H1 (cell line): Measurements from ENCODE around the gene ANKRD12. TPM values are rescaled to one million over a fixed set of nuclear protein-coding genes. Genes with fewer than 3 reads are reported as not detected.

Experiments
- CTCF ChIA-PET: fragments of 300-600 bp; sonication (Branson Sonifier 250); formaldehyde crosslinking; loops from one replicate; lab custom pipeline; 2021; ENCODE audit not compliant: partially characterized antibody; lab: Charles Lee
- POLR2A ChIA-PET: fragments of 300-600 bp; sonication (Branson Sonifier 250); formaldehyde crosslinking; loops from one replicate; lab custom pipeline; 2021; ENCODE audit warnings: inconsistent platforms; ENCODE audit not compliant: partially characterized antibody; lab: Charles Lee
- DNase-seq, 2 experiments: peaks; one replicate each; pipeline versions ENCODE4 v3.0.0 to v3.0.0-alpha.2; 2010 to 2022; ENCODE audit warnings: low spot score in 2 of 2, low read depth in 1 of 2, mixed read lengths in 1 of 2
- FAIRE-seq: peaks from 2 replicates; lab custom pipeline; 2011; peaks lifted over from hg19 to GRCh38; lab: Jason Lieb, UNC
- H2AFZ ChIP-seq: 2 replicates; pipeline ENCODE4 v1.8.1; 2012; ENCODE audit warnings: low read length, inconsistent platforms
- H2AK5ac ChIP-seq: 2 replicates; pipeline ENCODE4 v1.6.1; 2013; ENCODE audit warnings: low read depth, low read length
- H2BK120ac ChIP-seq: replicated peaks from 2 replicates; pipeline ENCODE3; 2013; ENCODE audit warnings: low read depth, low read length, inconsistent platforms
- H2BK12ac ChIP-seq: 2 replicates; pipeline ENCODE4 v1.6.1; 2013; ENCODE audit warnings: low read depth, low read length
- H2BK15ac ChIP-seq: 2 replicates; pipeline ENCODE4 v1.6.1; 2013; ENCODE audit warnings: low read length
- H2BK20ac ChIP-seq: 2 replicates; pipeline ENCODE4 v1.6.1; 2013; ENCODE audit warnings: low read length
- H2BK5ac ChIP-seq: 2 replicates; pipeline ENCODE4 v1.6.1; 2013; ENCODE audit warnings: low read depth, low read length
- H3K14ac ChIP-seq: 2 replicates; pipeline ENCODE4 v1.6.1; 2013; ENCODE audit warnings: inconsistent platforms; ENCODE audit not compliant: insufficient read length
- H3K18ac ChIP-seq: 2 replicates; pipeline ENCODE4 v1.6.1; 2013; ENCODE audit warnings: low read length; ENCODE audit errors: extremely low read depth
- H3K23ac ChIP-seq: 2 replicates; pipeline ENCODE4 v1.6.1; 2013; ENCODE audit warnings: inconsistent platforms; ENCODE audit not compliant: insufficient read length
- H3K23me2 ChIP-seq: 2 replicates; pipeline ENCODE4 v1.6.1; 2013; ENCODE audit warnings: low read depth, low read length
- H3K27ac ChIP-seq: 2 replicates; pipeline ENCODE4 v1.6.1; 2011; ENCODE audit warnings: low read depth, low read length, inconsistent platforms
- H3K27me3 ChIP-seq, 4 experiments: replicated peaks in 1 of 4; 1 replicate in 1 of 4; 2 replicates in 3 of 4; pipeline versions ENCODE4 v1.6.1 to v1.8.1; 2011 to 2013; ENCODE audit warnings: low read length in 3 of 4, mild to moderate bottlenecking in 3 of 4, inconsistent platforms in 2 of 4, mixed read lengths in 2 of 4, moderate library complexity in 1 of 4; ENCODE audit not compliant: control insufficient read depth in 3 of 4, insufficient read depth in 3 of 4; ENCODE audit errors: extremely low read depth in 1 of 4
- H3K36me3 ChIP-seq, 4 experiments: 2 replicates each; pipeline versions ENCODE4 v1.6.1 to v1.8.1; 2011 to 2013; ENCODE audit warnings: mild to moderate bottlenecking in 4 of 4, low read length in 3 of 4, moderate library complexity in 2 of 4, control low read depth in 1 of 4, inconsistent platforms in 1 of 4; ENCODE audit not compliant: insufficient read depth in 4 of 4, control insufficient read depth in 2 of 4
- H3K4ac ChIP-seq: replicated peaks from 2 replicates; pipeline ENCODE3; 2013; ENCODE audit warnings: low read length, low read depth, mixed read lengths, inconsistent platforms; ENCODE audit not compliant: insufficient read length
- H3K4me1 ChIP-seq, 4 experiments: replicated peaks in 1 of 4; 1 replicate in 1 of 4; 2 replicates in 3 of 4; pipeline versions ENCODE4 v1.6.1 to v1.8.1; 2011 to 2013; ENCODE audit warnings: low read length in 3 of 4, inconsistent platforms in 2 of 4, mixed read lengths in 1 of 4; ENCODE audit not compliant: insufficient read depth in 4 of 4, control insufficient read depth in 3 of 4
- H3K4me2 ChIP-seq, 2 experiments: 2 replicates each; pipeline versions ENCODE4 v1.6.1 to v1.8.1; 2011 to 2013; ENCODE audit warnings: low read depth in 2 of 2, low read length in 2 of 2, control low read depth in 1 of 2, inconsistent platforms in 1 of 2, mild to moderate bottlenecking in 1 of 2; ENCODE audit not compliant: insufficient read depth in 1 of 2
- H3K4me3 ChIP-seq, 4 experiments: fragments of 200-600, 300-600 bp in 1 of 4; sonication (generic), shearing (Covaris generic), sonication (Bioruptor Twin) in 1 of 4; 2 replicates each; pipeline versions ENCODE4 v1.5.1 to v1.8.1; 2011 to 2016; ENCODE audit warnings: low read length in 4 of 4, low read depth in 3 of 4, control low read depth in 2 of 4, inconsistent platforms in 2 of 4, mild to moderate bottlenecking in 2 of 4, mixed read lengths in 1 of 4, moderate library complexity in 1 of 4; ENCODE audit not compliant: insufficient read depth in 2 of 4; ENCODE audit errors: extremely low read depth in 1 of 4
- H3K56ac ChIP-seq: replicated peaks from 2 replicates; pipeline ENCODE3; 2013; ENCODE audit warnings: low read depth, mild to moderate bottlenecking, mixed read lengths, low read length, inconsistent platforms; ENCODE audit not compliant: insufficient read length
- H3K79me1 ChIP-seq: 2 replicates; pipeline ENCODE4 v1.6.1; 2013; ENCODE audit warnings: low read depth, low read length, control low read depth
- H3K79me2 ChIP-seq, 2 experiments: 2 replicates each; pipeline versions ENCODE4 v1.6.1 to v1.8.1; 2012 to 2013; ENCODE audit warnings: low read length in 2 of 2, mild to moderate bottlenecking in 2 of 2, inconsistent platforms in 1 of 2; ENCODE audit not compliant: insufficient read depth in 2 of 2, control insufficient read depth in 1 of 2
- H3K9ac ChIP-seq, 4 experiments: replicated peaks in 1 of 4; 1 replicate in 1 of 4; 2 replicates in 3 of 4; pipeline versions ENCODE4 v1.6.1 to v1.8.1; 2011 to 2013; ENCODE audit warnings: low read depth in 3 of 4, low read length in 3 of 4, control low read depth in 2 of 4, mild to moderate bottlenecking in 2 of 4, moderate library complexity in 2 of 4, inconsistent platforms in 1 of 4; ENCODE audit errors: extremely low read depth in 1 of 4
- H3K9me3 ChIP-seq, 2 experiments: 2 replicates each; pipeline versions ENCODE4 v1.6.1 to v1.8.1; 2012 to 2013; ENCODE audit warnings: mild to moderate bottlenecking in 2 of 2, moderate library complexity in 2 of 2, control low read depth in 1 of 2, inconsistent platforms in 1 of 2, low read depth in 1 of 2, low read length in 1 of 2, mixed read lengths in 1 of 2; ENCODE audit not compliant: insufficient read depth in 2 of 2
- H4K20me1 ChIP-seq, 2 experiments: replicated peaks in 1 of 2; 2 replicates each; pipeline versions ENCODE3 to v1.8.1; 2011 to 2013; ENCODE audit warnings: inconsistent platforms in 2 of 2, low read length in 2 of 2, mild to moderate bottlenecking in 1 of 2; ENCODE audit not compliant: insufficient read depth in 2 of 2, control insufficient read depth in 1 of 2
- H4K5ac ChIP-seq: 2 replicates; pipeline ENCODE4 v1.6.1; 2013; ENCODE audit warnings: low read length, low read depth, mixed read lengths, inconsistent platforms; ENCODE audit not compliant: insufficient read length
- H4K8ac ChIP-seq: 2 replicates; pipeline ENCODE4 v1.8.0; 2013; ENCODE audit warnings: mild to moderate bottlenecking, moderate library complexity, low read length, inconsistent platforms; ENCODE audit not compliant: insufficient read depth; ENCODE audit errors: extremely low read depth
- H4K91ac ChIP-seq: replicated peaks from 2 replicates; pipeline ENCODE3; 2013; ENCODE audit warnings: low read length, mixed read lengths, inconsistent platforms; ENCODE audit not compliant: insufficient read length
- RAD21 ChIP-seq, 2 experiments: IDR thresholded peaks in 1 of 2; conservative IDR thresholded peaks in 1 of 2; 2 replicates each; pipeline ENCODE4 v1.6.1; 2011; ENCODE audit warnings: low read depth in 2 of 2, low read length in 2 of 2, improper control_type of control experiment in 1 of 2, inconsistent platforms in 1 of 2, mild to moderate bottlenecking in 1 of 2, moderate library complexity in 1 of 2
- TBP ChIP-seq: IDR thresholded peaks from 2 replicates; pipeline ENCODE4 v1.6.1; 2011; ENCODE audit warnings: low read depth, low read length, improper control_type of control experiment
- WGBS, 2 experiments: shearing (Covaris generic) in 1 of 2; methylation state at CpG; one replicate each; pipeline versions ENCODE4 v1.1.6 to v1.1.7; 2013 to 2015; ENCODE audit warnings: low lambda C conversion rate in 2 of 2, mixed read lengths in 2 of 2, inconsistent platforms in 1 of 2, low coverage in 1 of 2, missing lambda C conversion rate in 1 of 2; ENCODE audit not compliant: insufficient replicate concordance in 2 of 2, insufficient coverage in 1 of 2, insufficient read length in 1 of 2; ENCODE audit errors: extremely low coverage in 1 of 2, missing lambda C conversion rate in 1 of 2; 5-methylcytosine and 5-hydroxymethylcytosine counted together
- polyA plus RNA-seq, 7 experiments: library from polyadenylated mRNA; depleted of rRNA in 3 of 7; stranded (reverse) in 5 of 7; unstranded in 2 of 7; fragments of >200 nt in 5 of 7; fragments of 200-250 nt in 2 of 7; gene quantifications; 1 replicate in 5 of 7; 2 replicates in 1 of 7; 4 replicates in 1 of 7; pipeline versions ENCODE4 v1.2.1 to v1.2.3, GENCODE V29; 2011 to 2013; ENCODE audit warnings: missing spikeins in 2 of 7, mixed read lengths in 2 of 7
- total RNA-seq: library from RNA; stranded (reverse); fragmentation: NEBNext Ultra II Directional; extraction: Animal tissue kit (Norgen Biotek cat#: 25700); gene quantifications from 2 replicates; pipeline ENCODE4 v1.2.1, GENCODE V29; 2021
- TF ChIP-seq, protein P1 (sequence below), 3 experiments: IDR thresholded peaks; 1 replicate in 2 of 3; 2 replicates in 1 of 3; pipeline versions ENCODE4 v1.5.1 to v1.6.1; 2011; ENCODE audit warnings: low read length in 3 of 3, mild to moderate bottlenecking in 3 of 3, inconsistent platforms in 2 of 3, low read depth in 1 of 3, moderate library complexity in 1 of 3; ENCODE audit not compliant: insufficient read depth in 1 of 3; ENCODE audit errors: control extremely low read depth in 1 of 3

The ANKRD12 gene
- total and polyA plus RNA-seq, 2 of the 8 experiments (the other 6 are each of a cell fraction or from before 2014, with no cell fraction given), result 2.6 to 37.9 TPM

DNA sequence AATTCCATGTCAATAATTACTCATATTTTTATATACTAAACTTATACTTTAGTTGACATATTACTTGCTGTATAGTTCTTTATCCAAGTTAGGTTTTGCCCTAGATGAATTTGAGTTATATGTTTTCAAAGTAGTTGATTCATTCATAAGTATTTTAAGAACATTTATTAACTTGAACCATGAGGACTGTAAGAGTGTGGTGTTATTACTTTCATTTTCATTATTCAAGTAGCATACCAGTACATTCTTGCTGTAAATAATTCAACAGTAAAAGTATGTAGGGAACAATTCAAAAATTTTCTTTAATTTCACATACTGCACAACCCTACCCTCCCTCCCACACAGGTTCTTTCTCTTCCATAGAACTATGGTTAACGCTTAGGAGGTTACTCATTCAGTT is 75.4 kb downstream of the ANKRD12 start:
- Histone ChIP-seq H3K27ac (no peak overlapping the region), H3K79me1 (no peaks in the 10 kb centered on the region), H2BK12ac (no peak overlapping the region), H3K23me2 (no peaks in the 10 kb centered on the region), H3K4me3 (no peak overlapping the region), H4K91ac (no peak overlapping the region), H2BK15ac (no peak overlapping the region), H3K4ac (no peak overlapping the region), H3K56ac (no peak overlapping the region), H2AK5ac (no peak overlapping the region), H3K79me2 (no peaks in the 10 kb centered on the region), H4K8ac (no peak overlapping the region), H3K18ac (no peak overlapping the region), H2BK20ac (no peak overlapping the region), H3K23ac (no peak overlapping the region), H4K20me1 (no peaks in the 10 kb centered on the region), H3K36me3 (peaks cover 0 to 25% (median 2%) of the 10 kb centered on the region in 4 experiments; a peak in 2 of 8 replicates), H3K9me3 (no peaks in the 10 kb centered on the region), H3K27me3 (no peaks in the 10 kb centered on the region), H3K4me2 (no peak overlapping the region), H3K14ac (no peak overlapping the region), H4K5ac (no peak overlapping the region), H3K4me1 (no peaks in the 10 kb centered on the region), H3K9ac (no peak overlapping the region), H2AFZ (no peak overlapping the region), H2BK5ac (no peak overlapping the region), H2BK120ac (no peak overlapping the region)
- DNase-seq (no peak), FAIRE-seq (no peak)
- WGBS, 2 experiments, result 100% methylated on average over 1 of the region's 1 CpG; no CpG with 5 or more reads in 1 of the 2 experiments
- ChIA-PET POLR2A (no interaction called here), CTCF (no interaction called here)
- TF ChIP-seq TBP (no peak), RAD21 (IDR thresholded peaks at IDR 0.05 in 1 of 2, conservative IDR thresholded peaks at IDR 0.05 in 1 of 2; ENCODE audit: low read depth in 2 of 2, low read length in 2 of 2) (no peak)
- TF ChIP-seq, protein P1, sequence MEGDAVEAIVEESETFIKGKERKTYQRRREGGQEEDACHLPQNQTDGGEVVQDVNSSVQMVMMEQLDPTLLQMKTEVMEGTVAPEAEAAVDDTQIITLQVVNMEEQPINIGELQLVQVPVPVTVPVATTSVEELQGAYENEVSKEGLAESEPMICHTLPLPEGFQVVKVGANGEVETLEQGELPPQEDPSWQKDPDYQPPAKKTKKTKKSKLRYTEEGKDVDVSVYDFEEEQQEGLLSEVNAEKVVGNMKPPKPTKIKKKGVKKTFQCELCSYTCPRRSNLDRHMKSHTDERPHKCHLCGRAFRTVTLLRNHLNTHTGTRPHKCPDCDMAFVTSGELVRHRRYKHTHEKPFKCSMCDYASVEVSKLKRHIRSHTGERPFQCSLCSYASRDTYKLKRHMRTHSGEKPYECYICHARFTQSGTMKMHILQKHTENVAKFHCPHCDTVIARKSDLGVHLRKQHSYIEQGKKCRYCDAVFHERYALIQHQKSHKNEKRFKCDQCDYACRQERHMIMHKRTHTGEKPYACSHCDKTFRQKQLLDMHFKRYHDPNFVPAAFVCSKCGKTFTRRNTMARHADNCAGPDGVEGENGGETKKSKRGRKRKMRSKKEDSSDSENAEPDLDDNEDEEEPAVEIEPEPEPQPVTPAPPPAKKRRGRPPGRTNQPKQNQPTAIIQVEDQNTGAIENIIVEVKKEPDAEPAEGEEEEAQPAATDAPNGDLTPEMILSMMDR (IDR thresholded peaks at IDR 0.05; ENCODE audit: control extremely low read depth in 1 of 3, insufficient read depth in 1 of 3, low read depth in 1 of 3, low read length in 3 of 3), result no peak
